Body of pancreas (tissue), 4 donors: ENCODE results near the gene SUPT3H. TPM values are rescaled to one million over a fixed set of nuclear protein-coding genes. Genes with fewer than 3 reads are reported as not detected.

Source experiments
- ATAC-seq: fragments of 150-250 bp; one replicate; pipeline ENCODE4 v1.9.1; 2016
- DNase-seq, 4 donors: peaks; one replicate each; pipeline ENCODE4 v3.0.0-alpha.2; 2019
- H3K27ac ChIP-seq, 4 donors: fragments of 200-600 bp; sonication (generic); 1 replicate in 3 of 4; 2 replicates in 1 of 4; pipeline versions ENCODE4 v1.5.1 to v1.6.1; 2016 to 2019; ENCODE audit warnings: mild to moderate bottlenecking in 1 of 4, mixed read lengths in 1 of 4, moderate library complexity in 1 of 4
- H3K27me3 ChIP-seq, 2 donors: fragments of 200-600 bp; sonication (generic); one replicate each; pipeline ENCODE4 v1.6.0; 2016; ENCODE audit warnings: mild to moderate bottlenecking in 1 of 2
- H3K36me3 ChIP-seq, 2 donors: fragments of 200-600 bp; sonication (generic); replicated peaks in 1 of 2; 2 replicates each; pipeline ENCODE4 v1.5.1; 2016; ENCODE audit warnings: low read depth in 2 of 2; ENCODE audit not compliant: insufficient read depth in 1 of 2
- H3K4me1 ChIP-seq: fragments of 200-600 bp; sonication (generic); one replicate; pipeline ENCODE4 v1.6.0; 2016
- H3K4me3 ChIP-seq, 2 donors: fragments of 200-600 bp; sonication (generic); 1 replicate in 1 of 2; 2 replicates in 1 of 2; pipeline ENCODE4 v1.5.1; 2016 to 2019
- H3K9me3 ChIP-seq, 3 donors: fragments of 200-600 bp; sonication (generic); 1 replicate in 2 of 3; 2 replicates in 1 of 3; pipeline ENCODE4 v1.5.1; 2016
- CTCF ChIP-seq, 7 experiments: fragments of 450-650 bp in 4 of 7; fragments of 200-600 bp in 3 of 7; sonication (generic) in 3 of 7; IDR thresholded peaks; one replicate each; pipeline ENCODE4 v1.5.1; 2016 to 2019; ENCODE audit warnings: antibody characterized with exemption in 7 of 7
- POLR2A ChIP-seq, 3 donors: fragments of 450-650 bp; IDR thresholded peaks; one replicate each; pipeline ENCODE4 v1.6.1; 2016; ENCODE audit warnings: antibody characterized with exemption in 3 of 3, mild to moderate bottlenecking in 2 of 3
- WGBS, 2 donors: methylation state at CpG; one replicate each; pipeline ENCODE4 v1.1.5; 2017; 5-methylcytosine and 5-hydroxymethylcytosine counted together
- intact Hi-C: fragments of 100-400 bp; cut with DNase I; formaldehyde crosslinking; loops from one replicate; pipeline ENCODE4 v1.15.1; 2023
- total RNA-seq, 2 donors: library from RNA; depleted of rRNA; stranded (reverse); fragments of >200 nt; gene quantifications; one replicate each; pipeline ENCODE4 v1.1.0, GENCODE V29; 2016

SUPT3H gene
- total RNA-seq, 2 donors from 2014 or later: 4.9 to 6.7 TPM

GRCh38 chr6:45195137-45195536 lies 182.6 kb downstream of the SUPT3H start:
- Histone ChIP-seq H3K4me3 (no peak overlapping the region), H3K27me3 (no peaks in the 10 kb centered on the region), H3K4me1 (peaks cover 5% of the 10 kb centered on the region), H3K27ac (no peak overlapping the region), H3K36me3 (no peaks in the 10 kb centered on the region), H3K9me3 (no peaks in the 10 kb centered on the region)
- DNase-seq: no peak
- TF ChIP-seq POLR2A (IDR thresholded peaks at IDR 0.05): no peak
- no peak for TF ChIP-seq CTCF (IDR thresholded peaks at IDR 0.05)
- 91 to 96% methylated on average over 1 of the region's 1 CpG for WGBS, 2 donors
- intact Hi-C loops: no loop called here
- ATAC-seq: no peak

GRCh38 chr6:45192556-45192955 lies 185.2 kb downstream of the SUPT3H start:
- Histone ChIP-seq H3K27me3 (no peaks in the 10 kb centered on the region), H3K9me3 (no peaks in the 10 kb centered on the region), H3K27ac (no peak overlapping the region), H3K36me3 (no peaks in the 10 kb centered on the region), H3K4me3 (no peak overlapping the region), H3K4me1 (no peaks in the 10 kb centered on the region)
- WGBS, 2 donors: 76% methylated on average over 2 of the region's 2 CpGs
- DNase-seq (no peak), ATAC-seq (no peak)
- TF ChIP-seq CTCF (IDR thresholded peaks at IDR 0.05): no peak
- no peak for TF ChIP-seq POLR2A (IDR thresholded peaks at IDR 0.05)
- intact Hi-C loops: no loop called here

- Histone ChIP-seq H3K27ac (no peak overlapping the region), H3K4me1 (no peaks in the 10 kb centered on the region), H3K4me3 (no peak overlapping the region), H3K27me3 (no peaks in the 10 kb centered on the region), H3K36me3 (no peaks in the 10 kb centered on the region), H3K9me3 (no peaks in the 10 kb centered on the region)
- ATAC-seq: no peak
- DNase-seq: no peak
- WGBS, 2 donors: 75 to 77% methylated on average over 4 of the region's 4 CpGs
- intact Hi-C loops: no loop called here
- no peak for TF ChIP-seq CTCF (IDR thresholded peaks at IDR 0.05)
- TF ChIP-seq POLR2A (IDR thresholded peaks at IDR 0.05): no peak
These were observed 186.3 kb downstream of the SUPT3H start for GRCh38 chr6:45191414-45191813.

- H3K4me3 ChIP-seq: no peak overlapping the region
- intact Hi-C loops: no loop called here
- ATAC-seq: no peak
- H3K4me1 ChIP-seq: no peaks in the 10 kb centered on the region
- WGBS, 2 donors: 83 to 94% methylated on average over 2 of the region's 2 CpGs
- no peaks in the 10 kb centered on the region for H3K27me3 ChIP-seq
- DNase-seq: no peak
- no peak overlapping the region for H3K27ac ChIP-seq
- TF ChIP-seq CTCF (IDR thresholded peaks at IDR 0.05) (no peak), POLR2A (IDR thresholded peaks at IDR 0.05) (no peak)
- no peaks in the 10 kb centered on the region for H3K9me3 ChIP-seq
- no peaks in the 10 kb centered on the region for H3K36me3 ChIP-seq
These were observed 189.9 kb downstream of the SUPT3H start for GRCh38 chr6:45187836-45188235.

- TF ChIP-seq POLR2A (IDR thresholded peaks at IDR 0.05): no peak
- no peak for TF ChIP-seq CTCF (IDR thresholded peaks at IDR 0.05)
- H3K27ac ChIP-seq: no peak overlapping the region
- no peaks in the 10 kb centered on the region for H3K4me1 ChIP-seq
- no peaks in the 10 kb centered on the region for H3K36me3 ChIP-seq
- WGBS, 2 donors: 89 to 90% methylated on average over 2 of the region's 2 CpGs
- ATAC-seq: no peak
- no peaks in the 10 kb centered on the region for H3K27me3 ChIP-seq
- H3K9me3 ChIP-seq: no peaks in the 10 kb centered on the region
- no peak overlapping the region for H3K4me3 ChIP-seq
- intact Hi-C loops: no loop called here
- no peak for DNase-seq
These were observed 192.1 kb downstream of the SUPT3H start for GRCh38 chr6:45185403-45186251.
